Measurements from ENCODE around the gene DPYSL5. TPM values are rescaled to one million over a fixed set of nuclear protein-coding genes. Genes with fewer than 3 reads are reported as not detected.

DPYSL5 gene
- total and polyA plus RNA-seq, 4 donors = not detected

DNA sequence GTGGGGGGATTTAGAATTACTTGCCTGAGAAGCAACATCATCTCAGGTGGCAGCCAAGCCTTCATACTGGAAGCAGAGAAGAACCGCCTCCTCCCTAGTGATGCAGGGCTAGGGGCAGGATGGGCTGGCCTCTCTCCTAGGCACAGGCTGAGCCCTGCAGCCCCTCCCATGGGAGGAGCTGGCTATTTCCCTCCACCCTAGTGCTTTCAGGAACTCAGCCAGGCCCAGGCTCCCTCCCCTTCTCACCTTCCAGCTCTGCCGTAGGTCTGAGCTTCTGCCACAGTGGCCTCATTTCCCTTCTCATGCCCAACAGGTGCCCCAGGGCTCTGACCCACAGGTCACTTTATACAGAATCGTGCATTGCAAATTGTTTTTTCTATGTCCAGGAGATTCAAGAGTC, 31.0 kb upstream of the DPYSL5 start:
- H3K4me1 ChIP-seq (ENCODE audit: control insufficient read depth in 4 of 4, insufficient read depth in 4 of 4, low read length in 3 of 4) = no peaks in the 10 kb centered on the region
- TF ChIP-seq HNF4A (conservative IDR thresholded peaks at IDR 0.05) (no peak), FOXA2 (IDR thresholded peaks at IDR 0.05) (no peak), HNF4G (IDR thresholded peaks at IDR 0.05) (no peak), NR2F2 (IDR thresholded peaks at IDR 0.05) (no peak), JUND (IDR thresholded peaks at IDR 0.05) (no peak), RXRA (IDR thresholded peaks at IDR 0.05) (no peak), FOXA1 (IDR thresholded peaks at IDR 0.05) (no peak), SP1 (IDR thresholded peaks at IDR 0.05) (no peak), TAF1 (conservative IDR thresholded peaks at IDR 0.05) (no peak)
- TF ChIP-seq, protein P1, sequence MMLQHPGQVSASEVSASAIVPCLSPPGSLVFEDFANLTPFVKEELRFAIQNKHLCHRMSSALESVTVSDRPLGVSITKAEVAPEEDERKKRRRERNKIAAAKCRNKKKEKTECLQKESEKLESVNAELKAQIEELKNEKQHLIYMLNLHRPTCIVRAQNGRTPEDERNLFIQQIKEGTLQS (IDR thresholded peaks at IDR 0.05) = no peak
- TF ChIP-seq, protein P2, sequence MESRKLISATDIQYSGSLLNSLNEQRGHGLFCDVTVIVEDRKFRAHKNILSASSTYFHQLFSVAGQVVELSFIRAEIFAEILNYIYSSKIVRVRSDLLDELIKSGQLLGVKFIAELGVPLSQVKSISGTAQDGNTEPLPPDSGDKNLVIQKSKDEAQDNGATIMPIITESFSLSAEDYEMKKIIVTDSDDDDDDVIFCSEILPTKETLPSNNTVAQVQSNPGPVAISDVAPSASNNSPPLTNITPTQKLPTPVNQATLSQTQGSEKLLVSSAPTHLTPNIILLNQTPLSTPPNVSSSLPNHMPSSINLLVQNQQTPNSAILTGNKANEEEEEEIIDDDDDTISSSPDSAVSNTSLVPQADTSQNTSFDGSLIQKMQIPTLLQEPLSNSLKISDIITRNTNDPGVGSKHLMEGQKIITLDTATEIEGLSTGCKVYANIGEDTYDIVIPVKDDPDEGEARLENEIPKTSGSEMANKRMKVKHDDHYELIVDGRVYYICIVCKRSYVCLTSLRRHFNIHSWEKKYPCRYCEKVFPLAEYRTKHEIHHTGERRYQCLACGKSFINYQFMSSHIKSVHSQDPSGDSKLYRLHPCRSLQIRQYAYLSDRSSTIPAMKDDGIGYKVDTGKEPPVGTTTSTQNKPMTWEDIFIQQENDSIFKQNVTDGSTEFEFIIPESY (IDR thresholded peaks at IDR 0.05) = no peak
- TF ChIP-seq, protein P3, sequence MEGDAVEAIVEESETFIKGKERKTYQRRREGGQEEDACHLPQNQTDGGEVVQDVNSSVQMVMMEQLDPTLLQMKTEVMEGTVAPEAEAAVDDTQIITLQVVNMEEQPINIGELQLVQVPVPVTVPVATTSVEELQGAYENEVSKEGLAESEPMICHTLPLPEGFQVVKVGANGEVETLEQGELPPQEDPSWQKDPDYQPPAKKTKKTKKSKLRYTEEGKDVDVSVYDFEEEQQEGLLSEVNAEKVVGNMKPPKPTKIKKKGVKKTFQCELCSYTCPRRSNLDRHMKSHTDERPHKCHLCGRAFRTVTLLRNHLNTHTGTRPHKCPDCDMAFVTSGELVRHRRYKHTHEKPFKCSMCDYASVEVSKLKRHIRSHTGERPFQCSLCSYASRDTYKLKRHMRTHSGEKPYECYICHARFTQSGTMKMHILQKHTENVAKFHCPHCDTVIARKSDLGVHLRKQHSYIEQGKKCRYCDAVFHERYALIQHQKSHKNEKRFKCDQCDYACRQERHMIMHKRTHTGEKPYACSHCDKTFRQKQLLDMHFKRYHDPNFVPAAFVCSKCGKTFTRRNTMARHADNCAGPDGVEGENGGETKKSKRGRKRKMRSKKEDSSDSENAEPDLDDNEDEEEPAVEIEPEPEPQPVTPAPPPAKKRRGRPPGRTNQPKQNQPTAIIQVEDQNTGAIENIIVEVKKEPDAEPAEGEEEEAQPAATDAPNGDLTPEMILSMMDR (IDR thresholded peaks at IDR 0.05; ENCODE audit: low read depth, low read length, missing input control) = no peak
- TF ChIP-seq, protein P4, sequence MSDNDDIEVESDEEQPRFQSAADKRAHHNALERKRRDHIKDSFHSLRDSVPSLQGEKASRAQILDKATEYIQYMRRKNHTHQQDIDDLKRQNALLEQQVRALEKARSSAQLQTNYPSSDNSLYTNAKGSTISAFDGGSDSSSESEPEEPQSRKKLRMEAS (IDR thresholded peaks at IDR 0.05) = no peak
- no peaks in the 10 kb centered on the region for H3K9me3 ChIP-seq (ENCODE audit: control insufficient read depth in 4 of 4, low read length in 3 of 4)
- H3K9ac ChIP-seq (ENCODE audit: low read depth in 1 of 2, low read length in 2 of 2) = no peak overlapping the region
- no peak overlapping the region for H3K4me3 ChIP-seq (ENCODE audit: low read depth in 1 of 3, low read length in 3 of 3)
- peaks cover 0 to 4% (median 0%) of the 10 kb centered on the region in 4 donors for H3K27me3 ChIP-seq (ENCODE audit: control insufficient read depth in 4 of 4, insufficient read depth in 4 of 4, low read length in 3 of 4)
- H3K36me3 ChIP-seq (ENCODE audit: control insufficient read depth in 4 of 4, insufficient read depth in 3 of 4, low read depth in 1 of 4, low read length in 3 of 4) = no peaks in the 10 kb centered on the region
- no peak for DNase-seq (ENCODE audit: low spot score)
- WGBS = 46% methylated on average over 3 of the region's 3 CpGs
- no peak overlapping the region for H3K27ac ChIP-seq (ENCODE audit: low read depth in 1 of 2, low read length in 2 of 2)

DNA sequence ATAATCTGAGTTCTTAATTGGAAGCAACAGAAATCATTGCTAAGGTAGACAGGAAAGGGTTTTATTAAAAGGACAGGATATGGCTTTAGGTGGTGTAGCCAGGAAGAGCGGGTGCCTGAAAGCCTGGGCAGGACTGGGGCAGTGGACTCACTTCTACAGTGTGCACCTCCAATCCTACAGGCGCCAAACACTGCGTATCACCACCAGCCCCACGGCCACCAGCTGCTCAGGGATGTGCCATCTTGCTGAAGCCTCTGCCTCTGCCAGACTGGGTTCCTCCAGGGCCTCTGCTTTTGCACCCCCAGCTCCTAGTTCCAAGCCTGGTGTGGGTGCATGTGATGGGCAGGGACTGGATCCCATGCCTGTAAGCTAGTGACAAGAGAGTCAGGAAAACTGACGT, 29.7 kb upstream of the DPYSL5 start:
- Histone ChIP-seq H3K27me3 (ENCODE audit: control insufficient read depth in 4 of 4, insufficient read depth in 4 of 4, low read length in 3 of 4) (peaks cover 0 to 4% (median 0%) of the 10 kb centered on the region in 4 donors), H3K36me3 (ENCODE audit: control insufficient read depth in 4 of 4, insufficient read depth in 3 of 4, low read depth in 1 of 4, low read length in 3 of 4) (no peaks in the 10 kb centered on the region), H3K9ac (ENCODE audit: low read depth in 1 of 2, low read length in 2 of 2) (no peak overlapping the region), H3K9me3 (ENCODE audit: control insufficient read depth in 4 of 4, low read length in 3 of 4) (no peaks in the 10 kb centered on the region), H3K4me1 (ENCODE audit: control insufficient read depth in 4 of 4, insufficient read depth in 4 of 4, low read length in 3 of 4) (no peaks in the 10 kb centered on the region), H3K27ac (ENCODE audit: low read depth in 1 of 2, low read length in 2 of 2) (no peak overlapping the region), H3K4me3 (ENCODE audit: low read depth in 1 of 3, low read length in 3 of 3) (no peak overlapping the region)
- 79% methylated on average over 5 of the region's 5 CpGs for WGBS
- TF ChIP-seq, protein P3 (IDR thresholded peaks at IDR 0.05; ENCODE audit: low read depth, low read length, missing input control) = no peak
- TF ChIP-seq, protein P1 (IDR thresholded peaks at IDR 0.05) = no peak
- no peak for DNase-seq (ENCODE audit: low spot score)

All from liver (tissue), 9 donors.